ENCODE measurements around the gene AASS. TPM values are rescaled to one million over a fixed set of nuclear protein-coding genes. Genes with fewer than 3 reads are reported as not detected.

Gene AASS
- polyA plus RNA-seq, 2 of the 4 experiments (the other 2 are of a cell fraction), result 0.04 to 0.21 TPM

GRCh38 chr7:122027058-122027457, 117.0 kb downstream of the AASS start (continued):
- no peak for TF ChIP-seq PBX3 (IDR thresholded peaks at IDR 0.05)
- TF ChIP-seq HDAC2 (IDR thresholded peaks at IDR 0.05), result no peak

Small RNA genes within 50 kb of the gene (small RNA-seq; reads per million reads assigned to genes)
- gene RNU7-154P, result 0 reads per million in 6 experiments

Other genes starting within 250 kb of the AASS start
- not detected in 2 replicates for gene FEZF1, start 160.5 kb upstream of the AASS start, polyA plus RNA-seq (2011; rRNA removed)
- not detected in 3 replicates for gene FEZF1, start 160.5 kb upstream of the AASS start, polyA plus RNA-seq (2017; fragmentation: RNase III; extraction: RNeasy Plus Mini Kit Qiagen cat#74134 plus additional on column Dnase treatment)

All from A549 (cell line).